ENCODE measurements around the gene SETD2.
"Not testable (repeated sequence)": the region's sequence is repeated elsewhere in the genome, so short reads cannot be mapped to it uniquely, and the experiment has no call there.

The SETD2 gene

GRCh38 chr3:47140553-47140952 is 23.4 kb downstream of the SETD2 start:
- H3K79me2 ChIP-seq (ENCODE audit: control insufficient read depth, low read length) = peaks cover 99% of the 10 kb centered on the region
- not testable (repeated sequence) for H3K36me3 ChIP-seq (ENCODE audit: control insufficient read depth, low read length); H3K27ac ChIP-seq (ENCODE audit: low read depth, low read length); H3K9me3 ChIP-seq (ENCODE audit: control insufficient read depth, insufficient read depth, low read length); H3K9me2 ChIP-seq (replicated peaks; ENCODE audit: control insufficient read depth, low read length); H3K27me3 ChIP-seq (ENCODE audit: control insufficient read depth, low read length)
- peaks cover 47% of the 10 kb centered on the region for H3K4me1 ChIP-seq (ENCODE audit: control insufficient read depth, low read length)
- peak overlapping the region; percentile 60; the same call in 1 of the 2 replicates for H3K4me3 ChIP-seq (ENCODE audit: low read length)
- H4K20me1 ChIP-seq (ENCODE audit: control insufficient read depth, insufficient read depth, low read depth, low read length) = peaks cover 28% of the 10 kb centered on the region
- H3F3A ChIP-seq (ENCODE audit: control insufficient read depth, insufficient read depth) = peaks cover 14% of the 10 kb centered on the region
- peak overlapping the region; percentile 79 for H3K4me2 ChIP-seq (ENCODE audit: low read length)

DNA sequence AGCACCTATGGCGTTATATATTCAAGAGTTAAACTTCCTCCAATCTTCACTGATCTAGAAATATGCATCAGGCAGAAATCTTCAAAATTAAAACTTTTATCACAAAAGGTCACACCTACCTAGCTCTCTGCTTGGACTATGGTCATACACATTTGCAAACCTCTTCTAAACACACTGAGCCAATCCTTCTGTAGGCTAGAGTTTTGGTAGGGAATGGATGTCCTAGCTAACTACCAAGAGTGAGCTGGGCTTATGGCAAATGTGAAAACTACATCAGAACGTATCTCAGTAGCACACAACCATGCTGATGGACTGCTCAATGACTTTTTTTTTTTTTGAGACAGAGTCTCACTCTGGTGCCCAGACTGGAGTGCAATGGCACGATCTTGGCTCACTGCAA is 29.6 kb downstream of the SETD2 start:
- TF ChIP-seq CTCF (IDR thresholded peaks at IDR 0.05; ENCODE audit: low read depth, low read length, poor library complexity, severe bottlenecking) (no peak), EZH2phosphoT487 (IDR thresholded peaks at IDR 0.05; ENCODE audit: borderline replicate concordance, low read length) (no peak)
- Histone ChIP-seq H3K9me2 (replicated peaks; ENCODE audit: control insufficient read depth, low read length) (no peaks in the 10 kb centered on the region), H3K4me2 (ENCODE audit: low read length) (no peak overlapping the region), H3F3A (ENCODE audit: control insufficient read depth, insufficient read depth) (peaks cover 7% of the 10 kb centered on the region; the same call in 1 of the 2 replicates), H3K79me2 (ENCODE audit: control insufficient read depth, low read length) (peaks cover 99% of the 10 kb centered on the region), H3K27ac (ENCODE audit: low read depth, low read length) (no peak overlapping the region), H3K4me1 (ENCODE audit: control insufficient read depth, low read length) (no peaks in the 10 kb centered on the region), H3K36me3 (ENCODE audit: control insufficient read depth, low read length) (0 out of 2 replicates have a peak, but pooled peaks cover 3% of the 10 kb centered on the region), H3K9me3 (ENCODE audit: control insufficient read depth, insufficient read depth, low read length) (no peaks in the 10 kb centered on the region), H3K27me3 (ENCODE audit: control insufficient read depth, low read length) (no peaks in the 10 kb centered on the region), H4K20me1 (ENCODE audit: control insufficient read depth, insufficient read depth, low read depth, low read length) (peaks cover 23% of the 10 kb centered on the region), H3K4me3 (ENCODE audit: low read length) (no peak overlapping the region)

DNA sequence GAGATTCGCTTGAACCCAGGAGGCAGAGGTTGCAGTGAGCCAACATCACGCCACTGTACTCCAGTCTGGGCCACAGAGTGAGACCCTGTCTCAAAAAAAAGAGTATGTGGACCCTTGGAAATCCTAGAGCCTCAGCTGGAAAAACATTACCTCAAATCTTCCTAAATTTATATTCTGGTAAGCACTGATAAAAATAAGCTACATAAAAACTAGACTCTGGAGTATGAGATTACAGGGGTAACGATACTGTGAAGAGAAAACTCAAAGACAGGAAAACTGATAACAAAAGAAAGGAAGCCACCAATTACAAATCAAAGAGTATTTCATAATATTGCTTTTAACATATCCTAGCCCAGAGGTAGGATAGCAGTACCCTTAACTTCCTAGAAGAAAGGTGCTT is 30.3 kb downstream of the SETD2 start:
- Histone ChIP-seq H4K20me1 (ENCODE audit: control insufficient read depth, insufficient read depth, low read depth, low read length) (peaks cover 23% of the 10 kb centered on the region), H3K4me1 (ENCODE audit: control insufficient read depth, low read length) (no peaks in the 10 kb centered on the region), H3F3A (ENCODE audit: control insufficient read depth, insufficient read depth) (peaks cover 7% of the 10 kb centered on the region; the same call in 1 of the 2 replicates), H3K9me3 (ENCODE audit: control insufficient read depth, insufficient read depth, low read length) (no peaks in the 10 kb centered on the region), H3K9me2 (replicated peaks; ENCODE audit: control insufficient read depth, low read length) (no peaks in the 10 kb centered on the region), H3K4me3 (ENCODE audit: low read length) (no peak overlapping the region), H3K27me3 (ENCODE audit: control insufficient read depth, low read length) (no peaks in the 10 kb centered on the region), H3K36me3 (ENCODE audit: control insufficient read depth, low read length) (0 out of 2 replicates have a peak, but pooled peaks cover 3% of the 10 kb centered on the region), H3K79me2 (ENCODE audit: control insufficient read depth, low read length) (peaks cover 99% of the 10 kb centered on the region), H3K4me2 (ENCODE audit: low read length) (no peak overlapping the region), H3K27ac (ENCODE audit: low read depth, low read length) (no peak overlapping the region)
- TF ChIP-seq CTCF (IDR thresholded peaks at IDR 0.05; ENCODE audit: low read depth, low read length, poor library complexity, severe bottlenecking) (no peak), EZH2phosphoT487 (IDR thresholded peaks at IDR 0.05; ENCODE audit: borderline replicate concordance, low read length) (no peak)

- peaks cover 18% of the 10 kb centered on the region for H3K36me3 ChIP-seq (ENCODE audit: control insufficient read depth, low read length)
- H4K20me1 ChIP-seq (ENCODE audit: control insufficient read depth, insufficient read depth, low read depth, low read length) = peaks cover 13% of the 10 kb centered on the region; the same call in 1 of the 2 replicates
- no peaks in the 10 kb centered on the region for H3K27me3 ChIP-seq (ENCODE audit: control insufficient read depth, low read length)
- TF ChIP-seq EZH2phosphoT487 (IDR thresholded peaks at IDR 0.05; ENCODE audit: borderline replicate concordance, low read length) (no peak), CTCF (IDR thresholded peaks at IDR 0.05; ENCODE audit: low read depth, low read length, poor library complexity, severe bottlenecking) (no peak)
- peaks cover 7% of the 10 kb centered on the region; the same call in 1 of the 2 replicates for H3F3A ChIP-seq (ENCODE audit: control insufficient read depth, insufficient read depth)
- H3K9me2 ChIP-seq (replicated peaks; ENCODE audit: control insufficient read depth, low read length) = no peaks in the 10 kb centered on the region
- no peak overlapping the region for H3K27ac ChIP-seq (ENCODE audit: low read depth, low read length)
- peaks cover 100% of the 10 kb centered on the region for H3K79me2 ChIP-seq (ENCODE audit: control insufficient read depth, low read length)
- H3K4me1 ChIP-seq (ENCODE audit: control insufficient read depth, low read length) = no peaks in the 10 kb centered on the region
- H3K9me3 ChIP-seq (ENCODE audit: control insufficient read depth, insufficient read depth, low read length) = no peaks in the 10 kb centered on the region
- no peak overlapping the region for H3K4me3 ChIP-seq (ENCODE audit: low read length)
- H3K4me2 ChIP-seq (ENCODE audit: low read length) = no peak overlapping the region
Measured at GRCh38 chr3:47130557-47130956, 33.4 kb downstream of the SETD2 start.

All from DOHH2 (cell line).